SK-N-SH treated with all-trans-retinoic acid at 6 μM for 48 hours (cell line): ENCODE measurements around the gene CADM1.

ENCODE experiments used
- ATAC-seq: fragments of 200-7000 bp; cut with Tn5 transposase; 3 replicates; pipeline ENCODE4 v1.9.1; 2020; ENCODE audit warnings: mild to moderate bottlenecking, moderate library complexity
- ARNTL ChIP-seq: fragments of 450-650 bp; formaldehyde crosslinking; IDR thresholded peaks from 2 replicates; pipeline ENCODE4 v1.5.0; 2020; ENCODE audit warnings: low read depth, mild to moderate bottlenecking, moderate library complexity, borderline replicate concordance
- BACH2 ChIP-seq: fragments of 250-450 bp; sonication (Bioruptor Pico); IDR thresholded peaks from 2 replicates; pipeline ENCODE4 v1.9.0; 2021; ENCODE audit warnings: mild to moderate bottlenecking, borderline replicate concordance
- CSDC2 ChIP-seq: fragments of 250-450 bp; sonication (Bioruptor Pico); IDR thresholded peaks from 2 replicates; pipeline ENCODE4 v1.5.0; 2020; ENCODE audit warnings: mild to moderate bottlenecking, moderate library complexity
- ESRRG ChIP-seq: fragments of 250-450 bp; sonication (Bioruptor Pico); IDR thresholded peaks from 2 replicates; pipeline ENCODE4 v1.6.1; 2021; ENCODE audit warnings: mild to moderate bottlenecking
- GLIS3 ChIP-seq: fragments of 250-450 bp; sonication (Bioruptor Pico); IDR thresholded peaks from 2 replicates; pipeline ENCODE4 v1.5.0; 2020; ENCODE audit warnings: mild to moderate bottlenecking, moderate library complexity
- ISL1 ChIP-seq: fragments of 250-450 bp; sonication (Bioruptor Pico); IDR thresholded peaks from 2 replicates; pipeline ENCODE4 v2.1.2; 2022; ENCODE audit warnings: mild to moderate bottlenecking, moderate library complexity
- OSR1 ChIP-seq: fragments of 250-450 bp; sonication (Bioruptor Pico); IDR thresholded peaks from 2 replicates; pipeline ENCODE4 v1.8.0; 2022; ENCODE audit warnings: moderate library complexity, mild to moderate bottlenecking, inconsistent platforms
- PPARA ChIP-seq: fragments of 250-450 bp; sonication (Bioruptor Pico); IDR thresholded peaks from 2 replicates; pipeline ENCODE4 v1.5.0; 2020; ENCODE audit warnings: mild to moderate bottlenecking, borderline replicate concordance
- RARB ChIP-seq: fragments of 250-450 bp; sonication (Bioruptor Pico); IDR thresholded peaks from 2 replicates; pipeline ENCODE4 v1.8.0; 2021; ENCODE audit warnings: mild to moderate bottlenecking, moderate library complexity
- SNAI2 ChIP-seq: fragments of 250-450 bp; sonication (Bioruptor Pico); IDR thresholded peaks from 2 replicates; pipeline ENCODE4 v1.5.0; 2020; ENCODE audit warnings: mild to moderate bottlenecking, moderate library complexity
- TCF4 ChIP-seq: fragments of 250-450 bp; sonication (Bioruptor Pico); IDR thresholded peaks from 2 replicates; pipeline ENCODE4 v1.8.0; 2021; ENCODE audit warnings: mild to moderate bottlenecking, moderate library complexity, borderline replicate concordance
- TOX ChIP-seq: fragments of 250-450 bp; sonication (Bioruptor Pico); IDR thresholded peaks from 2 replicates; pipeline ENCODE4 v1.8.0; 2021; ENCODE audit warnings: mild to moderate bottlenecking, moderate library complexity, borderline replicate concordance
- ZC3H10 ChIP-seq: fragments of 250-450 bp; sonication (Bioruptor Pico); IDR thresholded peaks from 2 replicates; pipeline ENCODE4 v1.5.1; 2021; ENCODE audit warnings: mild to moderate bottlenecking, moderate library complexity
- ZFP3 ChIP-seq: fragments of 250-450 bp; sonication (Bioruptor Pico); IDR thresholded peaks from 2 replicates; pipeline ENCODE4 v1.5.0; 2020; ENCODE audit warnings: mild to moderate bottlenecking, moderate library complexity
- ZFP30 ChIP-seq: fragments of 450-650 bp; formaldehyde crosslinking; IDR thresholded peaks from 2 replicates; pipeline ENCODE4 v1.5.0; 2022; ENCODE audit warnings: mild to moderate bottlenecking, moderate library complexity
- ZNF565 ChIP-seq: fragments of 450-650 bp; formaldehyde crosslinking; conservative IDR thresholded peaks from 2 replicates; pipeline ENCODE4 v1.5.0; 2020; ENCODE audit warnings: low read depth, mild to moderate bottlenecking, moderate library complexity
- ZNF70 ChIP-seq: fragments of 450-650 bp; formaldehyde crosslinking; IDR thresholded peaks from 2 replicates; pipeline ENCODE4 v1.5.0; 2020; ENCODE audit warnings: mild to moderate bottlenecking, moderate library complexity
- ZNF8 ChIP-seq: fragments of 450-650 bp; formaldehyde crosslinking; IDR thresholded peaks from 2 replicates; pipeline ENCODE4 v1.5.0; 2020; ENCODE audit warnings: mild to moderate bottlenecking, moderate library complexity
- TF ChIP-seq, protein P1 (sequence below): fragments of 250-450 bp; sonication (Bioruptor Pico); IDR thresholded peaks from 2 replicates; pipeline ENCODE4 v1.5.1; 2020; ENCODE audit warnings: low read depth, mild to moderate bottlenecking, moderate library complexity
- TF ChIP-seq, protein P2 (sequence below): fragments of 250-450 bp; sonication (Bioruptor Pico); IDR thresholded peaks from 2 replicates; pipeline ENCODE4 v1.5.0; 2020; ENCODE audit warnings: mild to moderate bottlenecking, moderate library complexity
- TF ChIP-seq, protein P3 (sequence below): fragments of 250-450 bp; sonication (Bioruptor Pico); IDR thresholded peaks from 2 replicates; pipeline ENCODE4 v1.8.0; 2020; ENCODE audit warnings: mild to moderate bottlenecking, moderate library complexity, borderline replicate concordance
- TF ChIP-seq, protein P4 (sequence below): fragments of 250-450 bp; sonication (Bioruptor Pico); IDR thresholded peaks from 2 replicates; pipeline ENCODE4 v1.8.0; 2021; ENCODE audit warnings: low read depth, mild to moderate bottlenecking, moderate library complexity, borderline replicate concordance
- TF ChIP-seq, protein P5 (sequence below): fragments of 250-450 bp; sonication (Bioruptor Pico); IDR thresholded peaks from 2 replicates; pipeline ENCODE4 v1.5.1; 2021; ENCODE audit warnings: mild to moderate bottlenecking, moderate library complexity

CADM1 gene

DNA sequence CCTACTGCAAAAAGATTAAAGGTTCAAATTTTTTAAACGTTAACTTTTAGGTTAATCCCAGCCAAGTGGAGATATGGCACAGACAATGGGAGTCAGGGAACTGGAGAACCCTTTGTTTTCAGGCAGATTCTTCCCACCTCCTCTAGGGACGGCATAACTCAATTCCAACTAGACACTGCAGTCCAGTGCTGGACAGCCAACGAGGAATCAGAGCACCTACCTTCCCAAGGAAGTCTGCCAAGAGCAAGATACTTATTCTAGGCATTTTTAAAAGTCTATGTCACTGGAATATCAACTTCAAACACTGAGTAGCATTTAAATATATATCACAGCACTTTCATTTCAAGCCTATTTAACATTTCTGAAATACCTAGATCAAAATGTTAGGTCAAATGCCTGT, 7.3 kb downstream of the CADM1 start:
- TF ChIP-seq SNAI2 (CRISPR knock-in tag) (no peak), ZNF565 (CRISPR knock-in tag) (no peak)
- no peak for ATAC-seq

DNA sequence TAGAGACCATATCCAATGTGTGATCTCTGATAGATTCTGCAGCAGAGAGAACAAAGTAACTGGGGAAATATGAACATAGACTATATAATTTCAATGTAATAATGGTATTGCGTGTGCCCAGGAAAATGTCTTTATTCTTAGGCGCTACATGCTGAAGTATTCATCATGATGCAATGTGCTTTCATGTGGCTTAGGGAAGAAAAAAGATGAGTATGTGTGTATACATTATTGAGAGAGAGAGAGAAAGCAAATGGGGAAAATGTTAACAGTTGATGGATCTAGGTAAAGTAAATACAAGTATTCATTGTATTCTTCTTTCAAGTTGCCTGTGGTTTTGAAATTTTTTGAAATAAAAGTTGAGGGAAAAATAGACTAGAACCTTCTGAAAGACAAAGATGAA, 10.3 kb downstream of the CADM1 start:
- TF ChIP-seq ZC3H10 (CRISPR knock-in tag) = no peak
- TF ChIP-seq ZNF8 = no peak
- TF ChIP-seq, protein P1, sequence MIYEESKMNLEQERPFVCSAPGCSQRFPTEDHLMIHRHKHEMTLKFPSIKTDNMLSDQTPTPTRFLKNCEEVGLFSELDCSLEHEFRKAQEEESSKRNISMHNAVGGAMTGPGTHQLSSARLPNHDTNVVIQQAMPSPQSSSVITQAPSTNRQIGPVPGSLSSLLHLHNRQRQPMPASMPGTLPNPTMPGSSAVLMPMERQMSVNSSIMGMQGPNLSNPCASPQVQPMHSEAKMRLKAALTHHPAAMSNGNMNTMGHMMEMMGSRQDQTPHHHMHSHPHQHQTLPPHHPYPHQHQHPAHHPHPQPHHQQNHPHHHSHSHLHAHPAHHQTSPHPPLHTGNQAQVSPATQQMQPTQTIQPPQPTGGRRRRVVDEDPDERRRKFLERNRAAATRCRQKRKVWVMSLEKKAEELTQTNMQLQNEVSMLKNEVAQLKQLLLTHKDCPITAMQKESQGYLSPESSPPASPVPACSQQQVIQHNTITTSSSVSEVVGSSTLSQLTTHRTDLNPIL = no peak
- no peak for TF ChIP-seq ZFP30 (CRISPR knock-in tag)
- no peak for TF ChIP-seq GLIS3 (CRISPR knock-in tag)
- TF ChIP-seq CSDC2 (CRISPR knock-in tag) = no peak
- TF ChIP-seq OSR1 (CRISPR knock-in tag) = no peak
- TF ChIP-seq, protein P2, sequence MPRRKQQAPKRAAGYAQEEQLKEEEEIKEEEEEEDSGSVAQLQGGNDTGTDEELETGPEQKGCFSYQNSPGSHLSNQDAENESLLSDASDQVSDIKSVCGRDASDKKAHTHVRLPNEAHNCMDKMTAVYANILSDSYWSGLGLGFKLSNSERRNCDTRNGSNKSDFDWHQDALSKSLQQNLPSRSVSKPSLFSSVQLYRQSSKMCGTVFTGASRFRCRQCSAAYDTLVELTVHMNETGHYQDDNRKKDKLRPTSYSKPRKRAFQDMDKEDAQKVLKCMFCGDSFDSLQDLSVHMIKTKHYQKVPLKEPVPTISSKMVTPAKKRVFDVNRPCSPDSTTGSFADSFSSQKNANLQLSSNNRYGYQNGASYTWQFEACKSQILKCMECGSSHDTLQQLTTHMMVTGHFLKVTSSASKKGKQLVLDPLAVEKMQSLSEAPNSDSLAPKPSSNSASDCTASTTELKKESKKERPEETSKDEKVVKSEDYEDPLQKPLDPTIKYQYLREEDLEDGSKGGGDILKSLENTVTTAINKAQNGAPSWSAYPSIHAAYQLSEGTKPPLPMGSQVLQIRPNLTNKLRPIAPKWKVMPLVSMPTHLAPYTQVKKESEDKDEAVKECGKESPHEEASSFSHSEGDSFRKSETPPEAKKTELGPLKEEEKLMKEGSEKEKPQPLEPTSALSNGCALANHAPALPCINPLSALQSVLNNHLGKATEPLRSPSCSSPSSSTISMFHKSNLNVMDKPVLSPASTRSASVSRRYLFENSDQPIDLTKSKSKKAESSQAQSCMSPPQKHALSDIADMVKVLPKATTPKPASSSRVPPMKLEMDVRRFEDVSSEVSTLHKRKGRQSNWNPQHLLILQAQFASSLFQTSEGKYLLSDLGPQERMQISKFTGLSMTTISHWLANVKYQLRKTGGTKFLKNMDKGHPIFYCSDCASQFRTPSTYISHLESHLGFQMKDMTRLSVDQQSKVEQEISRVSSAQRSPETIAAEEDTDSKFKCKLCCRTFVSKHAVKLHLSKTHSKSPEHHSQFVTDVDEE (CRISPR knock-in tag) = no peak
- TF ChIP-seq RARB (CRISPR knock-in tag) = no peak
- no peak for TF ChIP-seq ZNF70 (CRISPR knock-in tag)
- TF ChIP-seq, protein P3, sequence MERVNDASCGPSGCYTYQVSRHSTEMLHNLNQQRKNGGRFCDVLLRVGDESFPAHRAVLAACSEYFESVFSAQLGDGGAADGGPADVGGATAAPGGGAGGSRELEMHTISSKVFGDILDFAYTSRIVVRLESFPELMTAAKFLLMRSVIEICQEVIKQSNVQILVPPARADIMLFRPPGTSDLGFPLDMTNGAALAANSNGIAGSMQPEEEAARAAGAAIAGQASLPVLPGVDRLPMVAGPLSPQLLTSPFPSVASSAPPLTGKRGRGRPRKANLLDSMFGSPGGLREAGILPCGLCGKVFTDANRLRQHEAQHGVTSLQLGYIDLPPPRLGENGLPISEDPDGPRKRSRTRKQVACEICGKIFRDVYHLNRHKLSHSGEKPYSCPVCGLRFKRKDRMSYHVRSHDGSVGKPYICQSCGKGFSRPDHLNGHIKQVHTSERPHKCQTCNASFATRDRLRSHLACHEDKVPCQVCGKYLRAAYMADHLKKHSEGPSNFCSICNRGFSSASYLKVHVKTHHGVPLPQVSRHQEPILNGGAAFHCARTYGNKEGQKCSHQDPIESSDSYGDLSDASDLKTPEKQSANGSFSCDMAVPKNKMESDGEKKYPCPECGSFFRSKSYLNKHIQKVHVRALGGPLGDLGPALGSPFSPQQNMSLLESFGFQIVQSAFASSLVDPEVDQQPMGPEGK (CRISPR knock-in tag) = no peak
- TF ChIP-seq ISL1 (CRISPR knock-in tag) = no peak
- TF ChIP-seq TCF4 = no peak
- no peak for TF ChIP-seq ESRRG (CRISPR knock-in tag)
- no peak for TF ChIP-seq ZFP3 (CRISPR knock-in tag)
- TF ChIP-seq, protein P4, sequence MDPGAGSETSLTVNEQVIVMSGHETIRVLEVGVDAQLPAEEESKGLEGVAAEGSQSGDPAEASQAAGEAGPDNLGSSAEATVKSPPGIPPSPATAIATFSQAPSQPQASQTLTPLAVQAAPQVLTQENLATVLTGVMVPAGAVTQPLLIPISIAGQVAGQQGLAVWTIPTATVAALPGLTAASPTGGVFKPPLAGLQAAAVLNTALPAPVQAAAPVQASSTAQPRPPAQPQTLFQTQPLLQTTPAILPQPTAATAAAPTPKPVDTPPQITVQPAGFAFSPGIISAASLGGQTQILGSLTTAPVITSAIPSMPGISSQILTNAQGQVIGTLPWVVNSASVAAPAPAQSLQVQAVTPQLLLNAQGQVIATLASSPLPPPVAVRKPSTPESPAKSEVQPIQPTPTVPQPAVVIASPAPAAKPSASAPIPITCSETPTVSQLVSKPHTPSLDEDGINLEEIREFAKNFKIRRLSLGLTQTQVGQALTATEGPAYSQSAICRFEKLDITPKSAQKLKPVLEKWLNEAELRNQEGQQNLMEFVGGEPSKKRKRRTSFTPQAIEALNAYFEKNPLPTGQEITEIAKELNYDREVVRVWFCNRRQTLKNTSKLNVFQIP (CRISPR knock-in tag) = no peak
- TF ChIP-seq PPARA (CRISPR knock-in tag) = no peak
- TF ChIP-seq, protein P5, sequence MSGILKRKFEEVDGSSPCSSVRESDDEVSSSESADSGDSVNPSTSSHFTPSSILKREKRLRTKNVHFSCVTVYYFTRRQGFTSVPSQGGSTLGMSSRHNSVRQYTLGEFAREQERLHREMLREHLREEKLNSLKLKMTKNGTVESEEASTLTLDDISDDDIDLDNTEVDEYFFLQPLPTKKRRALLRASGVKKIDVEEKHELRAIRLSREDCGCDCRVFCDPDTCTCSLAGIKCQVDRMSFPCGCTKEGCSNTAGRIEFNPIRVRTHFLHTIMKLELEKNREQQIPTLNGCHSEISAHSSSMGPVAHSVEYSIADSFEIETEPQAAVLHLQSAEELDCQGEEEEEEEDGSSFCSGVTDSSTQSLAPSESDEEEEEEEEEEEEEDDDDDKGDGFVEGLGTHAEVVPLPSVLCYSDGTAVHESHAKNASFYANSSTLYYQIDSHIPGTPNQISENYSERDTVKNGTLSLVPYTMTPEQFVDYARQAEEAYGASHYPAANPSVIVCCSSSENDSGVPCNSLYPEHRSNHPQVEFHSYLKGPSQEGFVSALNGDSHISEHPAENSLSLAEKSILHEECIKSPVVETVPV (CRISPR knock-in tag) = no peak
- TF ChIP-seq BACH2 (CRISPR knock-in tag) = no peak
- ATAC-seq = no peak

DNA sequence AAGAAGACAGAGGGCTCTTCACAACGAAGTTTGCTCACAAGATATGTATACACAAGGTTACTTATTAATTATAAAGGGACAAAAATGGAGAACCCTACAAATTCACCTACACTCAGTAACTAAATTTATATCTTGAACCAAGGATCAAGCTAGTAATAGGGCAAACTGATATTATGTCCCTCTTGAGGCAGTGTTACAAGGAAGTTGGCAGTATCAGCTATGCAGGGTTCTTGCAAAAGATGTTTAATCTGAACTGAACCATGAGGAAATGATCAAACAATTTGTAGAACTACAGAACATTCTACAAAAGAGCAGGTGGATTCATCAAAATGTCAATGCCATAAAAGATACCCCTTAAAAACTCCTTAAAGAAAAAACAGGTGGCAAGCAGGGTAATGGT, 10.7 kb downstream of the CADM1 start:
- ATAC-seq = no peak

More for the DNA sequence above, 10.7 kb downstream of the CADM1 start:
- TF ChIP-seq PPARA (CRISPR knock-in tag) (no peak), ESRRG (CRISPR knock-in tag) (no peak), OSR1 (CRISPR knock-in tag) (no peak), ZNF8 (no peak), ZNF565 (CRISPR knock-in tag) (no peak), RARB (CRISPR knock-in tag) (no peak), ZC3H10 (CRISPR knock-in tag) (no peak), ZFP30 (CRISPR knock-in tag) (no peak), ARNTL (CRISPR knock-in tag) (no peak), ZFP3 (CRISPR knock-in tag) (no peak), SNAI2 (CRISPR knock-in tag) (no peak), ZNF70 (CRISPR knock-in tag) (no peak), ISL1 (CRISPR knock-in tag) (no peak), CSDC2 (CRISPR knock-in tag) (no peak), TOX (CRISPR knock-in tag) (no peak), GLIS3 (CRISPR knock-in tag) (no peak)
- TF ChIP-seq, protein P3 (CRISPR knock-in tag) = no peak
- TF ChIP-seq, protein P4 (CRISPR knock-in tag) = no peak
- TF ChIP-seq, protein P1 = no peak
